ENCODE results near the gene BRCA2.

GRCh38 chr13:32425158-32425557 lies 109.8 kb downstream of the BRCA2 start:
- no peak for TF ChIP-seq CTCF (conservative IDR thresholded peaks at IDR 0.05)
- no peak for TF ChIP-seq ZFX (IDR thresholded peaks at IDR 0.05)
